GM04503 (cell line): ENCODE data around the gene RC3H2.
A peak's percentile ranks its signal among the peaks of the same experiment; 100 is the strongest.

ENCODE experiments used
- DNase-seq: peaks from one replicate; pipeline ENCODE4 v3.0.0-alpha.2; 2012; ENCODE audit warnings: low read depth

Gene RC3H2

GRCh38 chr9:122904823-122905710 lies at the start of gene RC3H2:
Gene RC3H2, minus strand, starts transcription at chr9:122905359. Its CDS starts 7,850 bp downstream, at chr9:122897509.
- DNase-seq = peak; percentile 99

GRCh38 chr9:122954253-122954691 lies 49.1 kb upstream of the RC3H2 start:
- no peak for DNase-seq

GRCh38 chr9:122951056-122951455 lies 45.9 kb upstream of the RC3H2 start:
- no peak for DNase-seq

- DNase-seq = no peak
These were observed 45.1 kb upstream of the RC3H2 start for GRCh38 chr9:122950263-122950662.

- DNase-seq = no peak
These were observed 44.5 kb upstream of the RC3H2 start for GRCh38 chr9:122949696-122950095.

GRCh38 chr9:122948313-122948712 lies 43.2 kb upstream of the RC3H2 start:
- DNase-seq = no peak

GRCh38 chr9:122946461-122947005 lies 41.4 kb upstream of the RC3H2 start:
- no peak for DNase-seq

GRCh38 chr9:122944960-122945888 lies 40.1 kb upstream of the RC3H2 start:
- DNase-seq = no peak

- DNase-seq = no peak
These were observed 36.5 kb upstream of the RC3H2 start for GRCh38 chr9:122941582-122942234.

- peak; percentile 85 for DNase-seq
These were observed 35.8 kb upstream of the RC3H2 start, which contains the start of gene RABGAP1 for GRCh38 chr9:122940749-122941581. Gene RABGAP1, plus strand, starts transcription at chr9:122941020. Its CDS starts 16,040 bp downstream, at chr9:122957060.

- no peak for DNase-seq
These were observed 35.2 kb upstream of the RC3H2 start for GRCh38 chr9:122940454-122940748.

GRCh38 chr9:122939601-122940000 lies 34.4 kb upstream of the RC3H2 start:
- DNase-seq = no peak

GRCh38 chr9:122936883-122937282 lies 31.7 kb upstream of the RC3H2 start:
- no peak for DNase-seq

GRCh38 chr9:122936464-122936863 lies 31.3 kb upstream of the RC3H2 start:
- DNase-seq = no peak

- DNase-seq = peak; percentile 77
These were observed 26.3 kb upstream of the RC3H2 start, which contains the start of gene ZBTB26 for GRCh38 chr9:122931226-122932121. Gene ZBTB26, minus strand, starts transcription at chr9:122931512. Its CDS starts 11,578 bp downstream, at chr9:122919934.

- DNase-seq = no peak
These were observed 25.5 kb upstream of the RC3H2 start for GRCh38 chr9:122930541-122931225.

GRCh38 chr9:122929796-122930354 lies 24.7 kb upstream of the RC3H2 start:
- no peak for DNase-seq

GRCh38 chr9:122923947-122924346 lies 18.8 kb upstream of the RC3H2 start:
- DNase-seq = no peak

GRCh38 chr9:122922713-122923112 lies 17.6 kb upstream of the RC3H2 start:
- no peak for DNase-seq
